GM12878 (cell line): ENCODE measurements around the gene SASH3.

Source experiments
- ATF2 ChIP-seq: IDR thresholded peaks from 2 replicates; pipeline ENCODE4 v1.6.1; 2012; ENCODE audit warnings: low read length, inconsistent platforms
- EP300 ChIP-seq, 2 experiments: fragments of 150-350 bp in 1 of 2; IDR thresholded peaks; 2 replicates each; pipeline ENCODE4 v1.6.1; 2011 to 2012; ENCODE audit warnings: low read depth in 2 of 2, low read length in 2 of 2, borderline replicate concordance in 1 of 2, improper control_type of control experiment in 1 of 2, inconsistent platforms in 1 of 2; ENCODE audit not compliant: control insufficient read depth in 1 of 2
- ETV6 ChIP-seq, 2 experiments: fragments of 450-650 bp in 1 of 2; IDR thresholded peaks in 1 of 2; conservative IDR thresholded peaks in 1 of 2; 2 replicates each; pipeline ENCODE4 v1.6.1; 2014; ENCODE audit warnings: antibody characterized with exemption in 1 of 2, borderline replicate concordance in 1 of 2, low read depth in 1 of 2, mild to moderate bottlenecking in 1 of 2, moderate library complexity in 1 of 2
- EZH2 ChIP-seq: IDR thresholded peaks from 2 replicates; pipeline ENCODE4 v1.6.1; 2012; ENCODE audit warnings: low read depth, mild to moderate bottlenecking, control low read depth, inconsistent platforms, low read length, borderline replicate concordance; ENCODE audit not compliant: control insufficient read depth
- MTA3 ChIP-seq: IDR thresholded peaks from 2 replicates; pipeline ENCODE4 v1.6.1; 2012; ENCODE audit warnings: low read length, inconsistent platforms, borderline replicate concordance
- SIN3A ChIP-seq: IDR thresholded peaks from 2 replicates; pipeline ENCODE4 v1.6.1; 2012; ENCODE audit warnings: low read depth, low read length, improper control_type of control experiment
- SP1 ChIP-seq: IDR thresholded peaks from one replicate; pipeline ENCODE4 v1.6.1; 2011; ENCODE audit warnings: low read depth, low read length
- TF ChIP-seq, protein P1 (sequence below), 3 experiments: IDR thresholded peaks in 2 of 3; conservative IDR thresholded peaks in 1 of 3; 2 replicates each; pipeline ENCODE4 v1.5.1; 2011; ENCODE audit warnings: low read depth in 3 of 3, low read length in 3 of 3, mild to moderate bottlenecking in 3 of 3, control low read depth in 2 of 3, moderate library complexity in 2 of 3, inconsistent platforms in 1 of 3, mixed read lengths in 1 of 3; ENCODE audit not compliant: control insufficient read depth in 2 of 3, insufficient read depth in 1 of 3; ENCODE audit errors: extremely low read depth in 1 of 3
- TF ChIP-seq, protein P2 (sequence below): fragments of 450-650 bp; IDR thresholded peaks from 2 replicates; pipeline ENCODE4 v1.6.1; 2016; ENCODE audit warnings: mild to moderate bottlenecking
- TF ChIP-seq, protein P3 (sequence below): IDR thresholded peaks from 2 replicates; pipeline ENCODE4 v1.6.1; 2011; ENCODE audit warnings: mild to moderate bottlenecking, low read depth, low read length, moderate library complexity; ENCODE audit not compliant: insufficient replicate concordance

- TF ChIP-seq, protein P1, sequence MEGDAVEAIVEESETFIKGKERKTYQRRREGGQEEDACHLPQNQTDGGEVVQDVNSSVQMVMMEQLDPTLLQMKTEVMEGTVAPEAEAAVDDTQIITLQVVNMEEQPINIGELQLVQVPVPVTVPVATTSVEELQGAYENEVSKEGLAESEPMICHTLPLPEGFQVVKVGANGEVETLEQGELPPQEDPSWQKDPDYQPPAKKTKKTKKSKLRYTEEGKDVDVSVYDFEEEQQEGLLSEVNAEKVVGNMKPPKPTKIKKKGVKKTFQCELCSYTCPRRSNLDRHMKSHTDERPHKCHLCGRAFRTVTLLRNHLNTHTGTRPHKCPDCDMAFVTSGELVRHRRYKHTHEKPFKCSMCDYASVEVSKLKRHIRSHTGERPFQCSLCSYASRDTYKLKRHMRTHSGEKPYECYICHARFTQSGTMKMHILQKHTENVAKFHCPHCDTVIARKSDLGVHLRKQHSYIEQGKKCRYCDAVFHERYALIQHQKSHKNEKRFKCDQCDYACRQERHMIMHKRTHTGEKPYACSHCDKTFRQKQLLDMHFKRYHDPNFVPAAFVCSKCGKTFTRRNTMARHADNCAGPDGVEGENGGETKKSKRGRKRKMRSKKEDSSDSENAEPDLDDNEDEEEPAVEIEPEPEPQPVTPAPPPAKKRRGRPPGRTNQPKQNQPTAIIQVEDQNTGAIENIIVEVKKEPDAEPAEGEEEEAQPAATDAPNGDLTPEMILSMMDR (IDR thresholded peaks at IDR 0.05 in 2 of 3, conservative IDR thresholded peaks at IDR 0.05 in 1 of 3; ENCODE audit: control insufficient read depth in 2 of 3, extremely low read depth in 1 of 3, insufficient read depth in 1 of 3, low read depth in 3 of 3, low read length in 3 of 3) = no peak
- TF ChIP-seq EP300 (IDR thresholded peaks at IDR 0.05; ENCODE audit: borderline replicate concordance in 1 of 2, control insufficient read depth in 1 of 2, low read depth in 2 of 2, low read length in 2 of 2) (no peak), SIN3A (no peak), ATF2 (no peak), SP1 (no peak), ETV6 (conservative IDR thresholded peaks at IDR 0.05 in 1 of 2, IDR thresholded peaks at IDR 0.05 in 1 of 2; ENCODE audit: borderline replicate concordance in 1 of 2, low read depth in 1 of 2) (no peak), EZH2 (no peak), MTA3 (no peak)
- TF ChIP-seq, protein P2, sequence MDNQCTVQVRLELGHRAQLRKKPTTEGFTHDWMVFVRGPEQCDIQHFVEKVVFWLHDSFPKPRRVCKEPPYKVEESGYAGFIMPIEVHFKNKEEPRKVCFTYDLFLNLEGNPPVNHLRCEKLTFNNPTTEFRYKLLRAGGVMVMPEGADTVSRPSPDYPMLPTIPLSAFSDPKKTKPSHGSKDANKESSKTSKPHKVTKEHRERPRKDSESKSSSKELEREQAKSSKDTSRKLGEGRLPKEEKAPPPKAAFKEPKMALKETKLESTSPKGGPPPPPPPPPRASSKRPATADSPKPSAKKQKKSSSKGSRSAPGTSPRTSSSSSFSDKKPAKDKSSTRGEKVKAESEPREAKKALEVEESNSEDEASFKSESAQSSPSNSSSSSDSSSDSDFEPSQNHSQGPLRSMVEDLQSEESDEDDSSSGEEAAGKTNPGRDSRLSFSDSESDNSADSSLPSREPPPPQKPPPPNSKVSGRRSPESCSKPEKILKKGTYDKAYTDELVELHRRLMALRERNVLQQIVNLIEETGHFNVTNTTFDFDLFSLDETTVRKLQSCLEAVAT = no peak
- TF ChIP-seq, protein P3, sequence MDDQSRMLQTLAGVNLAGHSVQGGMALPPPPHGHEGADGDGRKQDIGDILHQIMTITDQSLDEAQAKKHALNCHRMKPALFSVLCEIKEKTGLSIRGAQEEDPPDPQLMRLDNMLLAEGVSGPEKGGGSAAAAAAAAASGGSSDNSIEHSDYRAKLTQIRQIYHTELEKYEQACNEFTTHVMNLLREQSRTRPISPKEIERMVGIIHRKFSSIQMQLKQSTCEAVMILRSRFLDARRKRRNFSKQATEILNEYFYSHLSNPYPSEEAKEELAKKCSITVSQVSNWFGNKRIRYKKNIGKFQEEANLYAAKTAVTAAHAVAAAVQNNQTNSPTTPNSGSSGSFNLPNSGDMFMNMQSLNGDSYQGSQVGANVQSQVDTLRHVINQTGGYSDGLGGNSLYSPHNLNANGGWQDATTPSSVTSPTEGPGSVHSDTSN = no peak
Measured at GRCh38 chrX:129791336-129791735, 11.6 kb downstream of the SASH3 start.
